Sciatic nerve (tissue), 2 donors: Measurements from ENCODE around the gene SLC5A10. TPM values are rescaled to one million over a fixed set of nuclear protein-coding genes. Genes with fewer than 3 reads are reported as not detected.
A peak's percentile ranks its signal among the peaks of the same experiment; 100 is the strongest.

Experiments used
- ATAC-seq: fragments of 200-7000 bp; cut with Tn5 transposase; one replicate; pipeline ENCODE4 v1.9.1; 2020; ENCODE audit warnings: mild to moderate bottlenecking, moderate library complexity
- DNase-seq: peaks from one replicate; pipeline ENCODE4 v3.0.0-alpha.2; 2020; ENCODE audit warnings: low spot score
- intact Hi-C: fragments of 100-400 bp; cut with DNase I; formaldehyde crosslinking; loops from one replicate; pipeline ENCODE4 v1.14.2; 2022
- total RNA-seq: library from RNA; stranded (reverse); fragmentation: NEBNext Ultra II Directional; extraction: Animal tissue kit (Norgen Biotek cat#: 25700); gene quantifications from one replicate; pipeline ENCODE4 v1.2.1, GENCODE V29; 2021
- donor health status: DM: no; HTN: no; CAD: no.
- donor health status: DM: no; HTN: no; CAD: no.

The SLC5A10 gene
- total RNA-seq, 1 donor from 2014 or later: not detected

- intact Hi-C loops: no loop called here
These were observed 9.9 kb downstream of the SLC5A10 start for GRCh38 chr17:18961634-18962493.

GRCh38 chr17:18962494-18962815 lies 10.5 kb downstream of the SLC5A10 start:
- ATAC-seq: no peak
- intact Hi-C loops: no loop called here
- no peak for DNase-seq

More at GRCh38 chr17:18961634-18962493, 9.9 kb downstream of the SLC5A10 start:
- DNase-seq: no peak
- no peak for ATAC-seq

GRCh38 chr17:18963126-18964017 lies 11.4 kb downstream of the SLC5A10 start:
- intact Hi-C loops: no loop called here
- DNase-seq (no peak), ATAC-seq (no peak)

- DNase-seq (no peak), ATAC-seq (no peak)
- intact Hi-C loops: no loop called here
These were observed 12.0 kb downstream of the SLC5A10 start for GRCh38 chr17:18964018-18964351.

- DNase-seq: no peak
- intact Hi-C loops: no loop called here
- no peak for ATAC-seq
These were observed 12.6 kb downstream of the SLC5A10 start for GRCh38 chr17:18964550-18964949.

GRCh38 chr17:18965530-18966236 lies 13.7 kb downstream of the SLC5A10 start:
- ATAC-seq (no peak), DNase-seq (no peak)
- intact Hi-C loops: no loop called here

- intact Hi-C loops: no loop called here
- no peak for DNase-seq
- no peak for ATAC-seq
These were observed 15.1 kb downstream of the SLC5A10 start for GRCh38 chr17:18966831-18967624.

- intact Hi-C loops: no loop called here
- DNase-seq (no peak), ATAC-seq (no peak)
These were observed 16.0 kb downstream of the SLC5A10 start for GRCh38 chr17:18967916-18968315.

GRCh38 chr17:18968345-18968744 lies 16.4 kb downstream of the SLC5A10 start:
- DNase-seq: no peak
- ATAC-seq: no peak
- intact Hi-C loops: no loop called here

GRCh38 chr17:18968945-18969887 lies 17.3 kb downstream of the SLC5A10 start:
- ATAC-seq: peak; percentile 49
- no peak for DNase-seq

GRCh38 chr17:18970582-18971480 lies 18.9 kb downstream of the SLC5A10 start:
- no peak for DNase-seq
- intact Hi-C loops: no loop called here
- ATAC-seq: no peak

More at GRCh38 chr17:18968945-18969887, 17.3 kb downstream of the SLC5A10 start:
- intact Hi-C loops: no loop called here

- intact Hi-C loops: no loop called here
- DNase-seq (no peak), ATAC-seq (no peak)
These were observed 19.8 kb downstream of the SLC5A10 start for GRCh38 chr17:18971801-18972200.

- ATAC-seq (no peak), DNase-seq (no peak)
- intact Hi-C loops: no loop called here
These were observed 22.6 kb downstream of the SLC5A10 start for GRCh38 chr17:18974407-18975149.

- DNase-seq: no peak
- ATAC-seq: no peak
- intact Hi-C loops: no loop called here
These were observed 23.6 kb downstream of the SLC5A10 start for GRCh38 chr17:18975597-18975996.

- intact Hi-C loops: no loop called here
- ATAC-seq: no peak
- no peak for DNase-seq
These were observed 24.2 kb downstream of the SLC5A10 start for GRCh38 chr17:18976201-18976600.

GRCh38 chr17:18977021-18977420 lies 25.1 kb downstream of the SLC5A10 start:
- DNase-seq (no peak), ATAC-seq (no peak)
- intact Hi-C loops: no loop called here
